Ovary (tissue), 3 donors: Measurements from ENCODE around the gene LSAMP.

Source experiments
- EP300 ChIP-seq: sonication (generic); formaldehyde crosslinking; IDR thresholded peaks from one replicate; pipeline ENCODE4 v1.6.1; 2017; ENCODE audit warnings: antibody characterized with exemption
- TF ChIP-seq, protein P1 (sequence below), 3 donors: fragments of 450-650 bp in 2 of 3; fragments of 200-600 bp in 1 of 3; IDR thresholded peaks; one replicate each; pipeline versions ENCODE4 v1.5.1 to v1.8.0; 2016 to 2022; ENCODE audit warnings: antibody characterized with exemption in 3 of 3, mild to moderate bottlenecking in 1 of 3
- donor health status: DM: no; HTN: no; CAD: no.

DNA sequence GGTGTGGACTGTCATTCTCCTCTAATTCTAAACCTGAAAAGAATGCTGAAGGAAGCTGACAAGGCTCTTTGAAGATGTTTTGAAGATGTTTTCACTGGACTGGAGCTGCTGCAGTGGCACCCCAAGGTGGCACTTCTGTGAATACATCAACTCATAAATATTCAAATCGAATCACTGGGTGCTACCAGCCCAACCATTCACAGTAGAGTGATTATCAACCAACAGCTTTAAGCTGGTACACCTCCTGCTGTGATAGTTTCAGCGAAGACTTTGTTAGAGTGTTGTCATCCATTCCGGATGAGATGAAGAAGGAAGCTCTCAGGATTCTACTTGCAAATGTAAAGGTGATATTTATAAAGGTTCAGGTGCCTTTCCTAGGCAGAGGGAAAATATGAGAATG, 106.6 kb downstream of the LSAMP start:
- TF ChIP-seq, protein P1, sequence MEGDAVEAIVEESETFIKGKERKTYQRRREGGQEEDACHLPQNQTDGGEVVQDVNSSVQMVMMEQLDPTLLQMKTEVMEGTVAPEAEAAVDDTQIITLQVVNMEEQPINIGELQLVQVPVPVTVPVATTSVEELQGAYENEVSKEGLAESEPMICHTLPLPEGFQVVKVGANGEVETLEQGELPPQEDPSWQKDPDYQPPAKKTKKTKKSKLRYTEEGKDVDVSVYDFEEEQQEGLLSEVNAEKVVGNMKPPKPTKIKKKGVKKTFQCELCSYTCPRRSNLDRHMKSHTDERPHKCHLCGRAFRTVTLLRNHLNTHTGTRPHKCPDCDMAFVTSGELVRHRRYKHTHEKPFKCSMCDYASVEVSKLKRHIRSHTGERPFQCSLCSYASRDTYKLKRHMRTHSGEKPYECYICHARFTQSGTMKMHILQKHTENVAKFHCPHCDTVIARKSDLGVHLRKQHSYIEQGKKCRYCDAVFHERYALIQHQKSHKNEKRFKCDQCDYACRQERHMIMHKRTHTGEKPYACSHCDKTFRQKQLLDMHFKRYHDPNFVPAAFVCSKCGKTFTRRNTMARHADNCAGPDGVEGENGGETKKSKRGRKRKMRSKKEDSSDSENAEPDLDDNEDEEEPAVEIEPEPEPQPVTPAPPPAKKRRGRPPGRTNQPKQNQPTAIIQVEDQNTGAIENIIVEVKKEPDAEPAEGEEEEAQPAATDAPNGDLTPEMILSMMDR (IDR thresholded peaks at IDR 0.05): no peak
- no peak for TF ChIP-seq EP300
